ENCODE data around the gene UBTF.

Gene UBTF, protein sequence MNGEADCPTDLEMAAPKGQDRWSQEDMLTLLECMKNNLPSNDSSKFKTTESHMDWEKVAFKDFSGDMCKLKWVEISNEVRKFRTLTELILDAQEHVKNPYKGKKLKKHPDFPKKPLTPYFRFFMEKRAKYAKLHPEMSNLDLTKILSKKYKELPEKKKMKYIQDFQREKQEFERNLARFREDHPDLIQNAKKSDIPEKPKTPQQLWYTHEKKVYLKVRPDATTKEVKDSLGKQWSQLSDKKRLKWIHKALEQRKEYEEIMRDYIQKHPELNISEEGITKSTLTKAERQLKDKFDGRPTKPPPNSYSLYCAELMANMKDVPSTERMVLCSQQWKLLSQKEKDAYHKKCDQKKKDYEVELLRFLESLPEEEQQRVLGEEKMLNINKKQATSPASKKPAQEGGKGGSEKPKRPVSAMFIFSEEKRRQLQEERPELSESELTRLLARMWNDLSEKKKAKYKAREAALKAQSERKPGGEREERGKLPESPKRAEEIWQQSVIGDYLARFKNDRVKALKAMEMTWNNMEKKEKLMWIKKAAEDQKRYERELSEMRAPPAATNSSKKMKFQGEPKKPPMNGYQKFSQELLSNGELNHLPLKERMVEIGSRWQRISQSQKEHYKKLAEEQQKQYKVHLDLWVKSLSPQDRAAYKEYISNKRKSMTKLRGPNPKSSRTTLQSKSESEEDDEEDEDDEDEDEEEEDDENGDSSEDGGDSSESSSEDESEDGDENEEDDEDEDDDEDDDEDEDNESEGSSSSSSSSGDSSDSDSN

GRCh38 chr17:44219616-44220212, at the start of gene UBTF:
Gene UBTF (minus strand): TSS chr17:44219675. CDS start chr17:44218229, 1,446 bp downstream.
- peak; percentile 84 for DNase-seq

- peak; percentile 11 for DNase-seq
Observed at GRCh38 chr17:44268709-44269534, 49.4 kb upstream of the UBTF start.

DNA sequence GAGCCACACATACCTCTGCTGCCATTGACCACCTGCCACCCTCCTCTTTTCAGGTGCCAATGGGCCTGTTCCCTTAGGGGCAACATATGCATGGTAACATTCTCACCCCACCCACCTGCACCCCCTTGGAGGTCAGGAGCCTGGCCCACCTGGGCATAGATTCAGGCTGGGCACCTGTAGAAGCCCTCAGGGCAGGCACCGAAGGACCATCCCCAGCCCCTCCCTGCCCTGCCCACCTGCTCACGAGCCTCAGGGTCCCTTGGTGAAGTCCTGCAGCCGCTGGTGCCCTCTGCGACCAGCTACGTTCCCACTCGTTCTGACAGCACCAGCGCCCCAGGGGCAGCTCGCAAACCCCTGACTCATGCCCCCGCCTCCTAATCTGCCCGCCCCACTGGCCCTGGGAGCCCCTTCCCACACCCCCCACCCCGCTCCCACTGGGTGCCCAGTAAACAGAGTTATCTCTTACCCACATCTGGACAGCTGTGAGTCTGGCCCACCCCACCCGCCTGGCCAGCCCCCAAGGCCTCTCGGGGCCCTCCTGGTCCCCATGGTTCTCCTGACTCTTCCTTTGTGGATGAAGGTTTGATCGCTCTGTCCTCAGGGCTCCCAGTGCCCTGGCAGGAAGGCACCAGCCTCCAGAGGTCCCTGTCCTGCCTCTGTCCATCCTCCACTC, 48.5 kb upstream of the UBTF start, which contains the start of gene SLC4A1:
SLC4A1 (minus strand) TSS at position 318 of the 673 bp plus-strand sequence. CDS start 5,269 bp downstream, outside the sequence.
- DNase-seq = no peak

- no peak for DNase-seq
Observed at GRCh38 chr17:44267165-44267455, 47.6 kb upstream of the UBTF start.

DNA sequence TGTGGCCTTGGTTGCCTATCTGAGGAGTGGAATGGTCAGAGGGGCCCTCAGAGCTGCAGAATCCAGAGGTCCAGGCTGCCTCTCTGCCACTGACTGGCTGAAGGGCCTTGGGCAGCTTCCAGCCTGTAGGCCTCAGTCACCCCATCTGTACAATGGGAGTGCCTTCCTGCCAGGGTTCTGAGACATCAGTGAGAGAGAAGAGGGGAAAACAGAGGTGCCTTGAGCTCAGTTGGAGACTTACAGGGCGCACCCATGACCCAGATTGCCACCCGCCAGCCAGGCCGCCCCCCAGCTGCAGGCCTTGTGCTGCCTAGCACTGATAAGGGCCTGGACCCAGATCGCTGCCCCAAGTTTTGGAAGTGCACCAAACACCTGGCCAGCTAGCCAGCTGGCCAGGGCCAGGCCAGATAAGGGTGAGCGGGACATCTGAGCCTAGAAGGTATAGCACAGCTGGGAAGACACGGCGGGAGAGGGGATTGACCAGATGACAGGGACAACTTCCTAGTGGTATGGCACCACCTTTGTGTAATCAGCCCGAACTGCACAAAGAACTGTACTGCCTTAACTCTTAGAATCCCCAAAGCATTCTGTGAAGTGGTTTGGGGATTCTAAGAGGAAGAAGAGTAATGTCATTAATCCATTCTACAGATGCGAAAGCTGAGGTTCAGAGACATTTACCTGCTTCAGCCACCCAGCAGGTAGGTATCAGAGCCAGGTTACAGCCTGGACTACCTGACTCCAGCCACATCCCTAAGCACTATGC, 47.1 kb upstream of the UBTF start:
- peak; percentile 6 for DNase-seq

GRCh38 chr17:44263345-44263902, 43.9 kb upstream of the UBTF start:
- DNase-seq = no peak

- DNase-seq = no peak
Observed at GRCh38 chr17:44262654-44263225, 43.3 kb upstream of the UBTF start.

- DNase-seq = no peak
Observed at GRCh38 chr17:44260296-44260695, 40.8 kb upstream of the UBTF start.

- no peak for DNase-seq
Observed at GRCh38 chr17:44258811-44259351, 39.4 kb upstream of the UBTF start.

DNA sequence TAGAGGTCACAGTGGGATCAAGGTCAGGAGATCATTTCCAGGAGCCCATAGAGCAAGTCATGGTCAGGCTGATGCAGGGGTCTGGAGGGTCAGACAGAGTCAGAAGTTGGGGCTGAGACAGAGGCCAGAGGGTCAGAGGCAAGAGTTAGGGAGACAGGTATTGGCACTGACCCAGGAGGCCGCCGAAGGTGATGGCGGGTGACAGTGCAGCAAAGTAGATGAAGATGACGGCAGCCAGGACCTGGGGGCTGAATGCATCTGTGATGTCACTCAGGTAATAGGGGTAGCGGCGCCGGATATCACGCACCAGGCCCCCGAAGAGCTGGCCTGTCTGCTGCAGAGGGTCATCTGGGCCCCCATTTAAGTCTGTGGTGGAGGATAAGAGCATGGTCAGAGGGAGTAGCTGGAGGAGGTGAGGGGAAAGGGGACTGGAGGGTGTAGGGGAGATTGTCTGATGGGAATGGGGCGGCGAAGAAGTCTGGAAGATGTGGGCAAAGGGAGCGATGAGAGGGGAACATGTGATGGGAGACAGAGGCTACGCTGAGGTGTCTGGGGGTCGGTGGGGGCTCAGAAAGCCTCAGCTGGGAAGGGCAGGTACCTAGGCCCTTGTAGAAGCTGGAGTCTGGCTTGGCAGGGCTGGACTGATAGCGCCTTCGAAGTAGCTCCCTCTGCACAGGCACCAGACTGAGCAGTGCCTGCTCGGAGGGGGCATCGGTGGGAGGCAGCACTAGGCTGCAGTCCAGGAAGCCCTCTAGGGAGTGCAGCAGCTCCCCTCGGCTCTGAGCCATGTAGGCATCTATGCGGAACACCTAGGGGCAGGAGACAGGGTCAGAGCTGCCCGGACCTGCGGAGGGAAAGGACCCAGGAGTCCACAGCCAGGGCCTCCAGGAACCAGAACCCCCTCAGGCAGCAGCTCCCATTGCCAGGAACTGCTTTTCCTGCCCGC, 38.6 kb upstream of the UBTF start:
- no peak for DNase-seq

DNA sequence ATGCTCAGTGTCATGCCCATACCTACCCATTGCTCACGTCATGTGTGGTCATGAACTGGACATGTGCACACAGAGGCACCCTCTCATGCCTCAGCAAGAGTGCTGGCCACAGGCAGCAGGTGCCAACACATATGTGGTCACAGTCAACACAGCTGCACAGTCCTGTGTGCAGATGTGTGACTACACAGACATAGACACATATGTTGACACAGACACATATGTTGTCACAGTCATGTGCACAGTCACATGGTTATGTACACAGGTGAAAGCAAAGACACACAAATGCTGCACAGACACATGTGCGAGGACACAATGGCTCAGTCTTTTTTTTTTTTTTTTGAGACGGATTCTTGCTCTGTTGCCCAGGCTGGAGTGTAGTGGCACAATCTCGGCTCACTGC, 37.2 kb upstream of the UBTF start:
- no peak for DNase-seq

DNA sequence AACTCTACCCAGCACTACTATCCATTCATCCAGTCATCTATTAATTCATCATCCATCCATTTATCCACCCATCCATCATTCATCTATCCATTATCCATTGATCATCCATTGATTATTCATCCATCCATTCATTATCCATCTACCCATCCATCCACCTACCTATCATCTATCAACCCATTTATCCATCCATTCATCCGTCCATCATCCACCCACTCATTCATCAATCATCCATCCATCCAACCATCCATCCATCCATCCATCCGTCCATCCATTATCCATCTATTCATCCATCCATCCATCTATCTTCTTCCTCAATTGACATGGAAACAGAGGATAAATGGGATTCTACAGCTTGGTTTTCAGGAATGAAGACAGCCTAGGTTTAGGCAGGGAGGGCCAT, 36.4 kb upstream of the UBTF start:
- no peak for DNase-seq

DNA sequence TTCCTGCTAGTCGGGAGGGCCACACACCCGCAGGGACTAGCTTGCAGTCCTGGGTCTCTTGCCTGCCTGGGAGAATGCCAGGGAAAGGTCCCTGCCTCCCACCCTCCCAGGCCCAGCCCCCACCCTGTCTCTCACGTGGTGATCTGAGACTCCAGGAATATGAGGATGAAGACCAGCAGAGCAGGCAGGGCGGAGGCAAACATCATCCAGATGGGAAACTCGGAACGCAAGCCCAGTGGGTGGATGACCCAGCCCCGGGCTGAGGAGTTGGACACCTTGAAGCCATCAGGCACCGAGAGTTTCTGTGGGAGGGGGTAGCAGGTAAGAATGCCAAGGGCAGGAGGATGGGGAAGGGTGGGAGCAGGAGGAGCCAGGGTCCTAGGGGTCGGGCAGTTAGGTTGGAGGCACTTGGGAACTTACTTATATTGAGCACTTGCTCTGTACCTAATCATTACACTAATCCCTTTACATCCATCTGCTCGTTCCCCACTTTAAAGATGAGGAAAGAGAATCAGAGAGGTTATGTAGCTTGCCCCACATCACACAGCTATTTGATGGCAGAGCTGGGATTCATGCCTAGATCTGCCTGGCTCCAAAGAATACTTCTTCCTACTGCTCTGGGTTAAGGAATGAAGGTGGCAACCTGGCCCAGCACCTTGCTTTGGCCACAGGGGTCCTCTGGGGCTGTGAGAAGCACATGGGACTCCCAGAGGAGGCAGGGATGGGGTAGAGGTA, 35.1 kb upstream of the UBTF start:
- no peak for DNase-seq

DNA sequence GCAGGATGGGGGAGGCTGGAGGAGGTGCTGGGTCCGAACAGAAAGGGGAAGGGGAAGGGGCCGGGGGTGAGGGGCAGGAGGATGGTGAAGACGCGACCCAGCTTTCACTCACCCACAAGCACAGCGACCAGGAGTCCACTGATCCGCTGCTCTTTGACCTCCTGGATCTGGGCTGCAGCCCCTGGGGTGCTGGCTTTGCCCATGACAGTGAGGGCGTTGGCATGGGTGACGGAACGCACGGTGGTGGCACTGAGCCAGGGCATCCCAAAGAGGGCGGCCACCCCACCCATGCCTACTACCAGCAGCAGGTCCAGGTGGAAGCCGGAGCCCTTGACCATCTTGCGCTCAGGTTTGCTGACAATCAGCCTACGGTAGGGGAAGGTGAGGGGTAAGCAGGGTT, 33.5 kb upstream of the UBTF start:
- DNase-seq = no peak

GRCh38 chr17:44251062-44251461, 31.6 kb upstream of the UBTF start:
- no peak for DNase-seq

DNA sequence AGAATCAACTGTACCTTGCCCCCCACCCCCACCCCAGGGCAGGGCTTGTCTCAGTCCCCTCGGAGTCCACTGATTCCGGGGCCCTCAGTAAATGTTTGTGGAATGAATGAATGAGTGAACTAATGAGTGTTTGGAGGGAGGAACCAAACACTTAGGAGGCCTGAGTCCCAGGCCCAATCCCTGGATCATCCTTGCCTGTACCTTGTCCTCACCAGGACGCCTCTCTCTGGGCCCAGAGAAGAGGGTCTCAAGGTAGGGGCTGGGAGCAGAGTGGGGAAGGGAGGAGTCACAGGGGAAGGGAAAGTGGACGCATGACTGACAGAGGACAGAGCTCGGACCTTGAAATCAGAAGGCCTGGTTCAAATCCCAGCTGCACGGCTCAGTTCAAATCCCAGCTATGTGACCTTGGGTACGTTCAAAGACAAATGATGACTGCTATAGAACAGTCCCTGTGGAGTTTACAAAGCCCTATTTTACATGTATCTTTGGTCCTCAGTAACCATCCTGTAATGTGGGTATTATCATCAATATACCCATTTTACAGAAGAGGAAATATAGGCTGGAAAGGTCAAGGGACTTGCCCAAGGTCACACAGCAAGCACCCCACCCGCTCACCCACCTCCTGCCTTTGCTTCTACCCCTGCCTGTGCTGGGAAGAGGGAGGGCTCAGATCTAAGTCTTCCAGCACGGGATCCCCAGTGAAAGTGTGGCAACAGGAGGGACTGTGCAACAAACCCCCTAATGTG, 30.2 kb upstream of the UBTF start:
- DNase-seq = no peak

DNA sequence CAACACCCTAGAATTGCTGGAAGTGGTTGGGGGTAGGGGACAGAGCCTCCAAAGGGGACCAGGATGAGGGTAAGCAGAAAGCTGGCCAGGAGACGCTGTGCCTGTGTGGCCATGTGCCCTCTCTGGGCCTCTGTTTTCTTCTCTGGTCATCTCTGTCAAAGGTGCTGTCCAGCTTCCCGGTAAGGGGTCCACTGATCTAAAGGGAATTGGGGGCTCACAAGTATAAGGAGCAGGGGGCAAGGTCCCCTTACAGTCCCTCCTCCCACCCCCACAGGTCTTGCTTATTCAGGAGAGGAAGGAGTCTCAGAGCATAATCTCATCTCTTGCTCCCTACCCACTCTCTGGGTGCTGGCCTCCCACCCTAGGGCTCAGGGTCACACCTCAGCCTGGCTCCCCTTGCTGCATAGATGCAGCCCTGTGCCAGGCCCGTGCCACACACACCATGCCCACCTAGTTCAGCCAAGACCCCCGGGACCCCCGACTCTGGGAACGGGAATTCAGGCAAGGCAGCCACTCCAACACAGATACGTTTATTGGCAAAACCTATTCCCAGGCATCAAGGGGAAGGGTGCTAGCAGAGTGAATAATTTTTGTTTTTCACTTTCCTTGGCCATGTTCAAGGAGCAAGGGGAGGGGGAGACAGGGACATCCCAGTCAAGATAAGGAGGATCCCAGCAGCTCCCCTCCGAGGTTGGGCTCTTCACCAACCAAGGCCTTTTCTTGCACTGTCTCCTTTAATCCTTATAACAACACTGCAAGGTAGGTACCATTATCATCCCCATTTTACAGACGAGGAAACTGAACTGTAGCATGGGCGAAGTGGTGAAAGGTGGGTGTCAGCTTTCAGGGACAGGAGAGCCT, 28.6 kb upstream of the UBTF start:
- DNase-seq = no peak

Data from CD4-positive, alpha-beta T cell treated with Interleukin-15 for 1 hour (primary cell).